Epithelial cell of esophagus (primary cell): ENCODE results near the gene RTP2.

Experiments used
- DNase-seq: peaks from one replicate; pipeline ENCODE4 v3.0.0; 2010; ENCODE audit warnings: low read depth
- H3K4me3 ChIP-seq: 2 replicates; pipeline ENCODE4 v1.5.1; 2011; ENCODE audit warnings: mild to moderate bottlenecking, low read length, control low read depth
- CTCF ChIP-seq: IDR thresholded peaks from 2 replicates; pipeline ENCODE4 v1.5.1; 2011; ENCODE audit warnings: low read depth, mild to moderate bottlenecking, low read length, control low read depth, inconsistent platforms; ENCODE audit not compliant: insufficient read depth; ENCODE audit errors: missing control alignments

The RTP2 gene

DNA sequence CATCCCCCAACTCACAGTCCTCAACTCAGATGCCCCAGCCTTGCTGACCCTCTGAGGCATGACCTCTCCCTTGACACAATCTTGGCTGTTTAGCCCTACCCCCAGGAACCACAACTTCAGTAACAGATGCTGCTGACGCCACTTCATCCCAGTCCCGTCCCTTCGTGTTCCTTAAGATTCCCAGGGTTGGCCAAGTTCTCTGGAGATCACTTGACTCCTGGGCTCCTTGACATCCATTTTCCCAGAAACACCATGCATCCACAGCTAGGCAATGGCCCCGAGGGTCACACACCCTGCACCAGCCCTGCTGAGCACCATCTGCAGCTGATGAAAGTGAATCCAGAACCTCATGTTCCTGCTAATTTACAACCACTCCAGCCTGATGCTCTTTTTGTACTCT lies 6.9 kb downstream of the RTP2 start:
- no peak for TF ChIP-seq CTCF
- no peak for DNase-seq
- no peak overlapping the region for H3K4me3 ChIP-seq

- no peak for DNase-seq
- no peak for TF ChIP-seq CTCF
- H3K4me3 ChIP-seq = no peak overlapping the region
These were observed 7.6 kb downstream of the RTP2 start for GRCh38 chr3:187694801-187695200.

DNA sequence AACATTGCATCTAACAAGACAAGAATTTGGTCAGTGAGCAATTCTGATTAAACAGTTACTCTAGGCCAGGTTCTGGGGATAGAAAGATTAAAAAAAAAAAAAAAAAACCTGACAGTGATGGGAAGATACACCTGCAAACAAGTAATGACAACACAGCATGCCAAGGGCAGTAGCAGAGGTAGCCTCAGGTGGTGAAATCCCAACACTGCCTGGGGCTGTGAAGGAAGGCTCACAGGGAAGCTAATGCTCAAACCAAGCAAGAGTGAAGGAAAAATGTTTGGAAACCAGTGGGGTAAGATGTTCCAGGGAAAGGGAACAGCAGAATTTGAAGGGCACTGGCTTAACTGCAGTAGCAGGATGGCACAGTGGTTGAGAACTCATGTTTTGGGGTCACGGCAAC lies 8.9 kb downstream of the RTP2 start:
- DNase-seq = no peak
- TF ChIP-seq CTCF = no peak
- no peak overlapping the region for H3K4me3 ChIP-seq

- DNase-seq = no peak
- no peak for TF ChIP-seq CTCF
- H3K4me3 ChIP-seq = no peak overlapping the region
These were observed 12.4 kb downstream of the RTP2 start for GRCh38 chr3:187689984-187690383.

DNA sequence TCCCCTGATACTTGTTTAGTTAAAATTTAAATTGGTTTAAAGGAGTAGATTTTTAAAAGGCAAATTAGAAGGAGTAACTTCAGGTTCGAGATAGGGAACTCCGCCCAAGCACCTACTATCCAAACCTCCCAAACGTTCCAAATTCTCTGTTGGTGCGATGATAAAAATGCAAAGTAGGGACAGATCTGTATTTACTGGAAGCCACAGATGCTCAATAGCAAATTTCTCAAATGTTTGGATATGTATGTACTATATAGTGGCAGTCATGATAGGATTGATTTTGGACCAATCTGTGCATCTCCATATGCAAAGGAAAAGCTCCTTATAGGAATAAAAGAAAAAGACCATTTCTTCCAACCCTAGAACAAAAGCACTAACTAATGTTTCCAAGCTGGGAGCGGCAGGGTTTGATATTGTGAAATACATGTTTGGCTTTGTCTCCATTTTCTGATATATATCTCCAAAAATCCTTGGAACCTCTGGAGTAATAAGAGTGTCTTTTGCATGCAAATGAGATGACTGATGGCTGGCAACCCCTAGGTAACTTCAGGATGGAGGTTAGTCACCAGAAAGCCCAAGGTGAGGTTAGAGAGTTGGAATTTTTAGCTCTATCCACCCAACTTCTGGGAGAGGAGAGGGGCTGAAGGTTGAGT lies 15.6 kb downstream of the RTP2 start:
- no peak overlapping the region for H3K4me3 ChIP-seq
- no peak for TF ChIP-seq CTCF
- no peak for DNase-seq

- TF ChIP-seq CTCF = no peak
- H3K4me3 ChIP-seq = no peak overlapping the region
- no peak for DNase-seq
These were observed 16.4 kb downstream of the RTP2 start for GRCh38 chr3:187685948-187686347.

DNA sequence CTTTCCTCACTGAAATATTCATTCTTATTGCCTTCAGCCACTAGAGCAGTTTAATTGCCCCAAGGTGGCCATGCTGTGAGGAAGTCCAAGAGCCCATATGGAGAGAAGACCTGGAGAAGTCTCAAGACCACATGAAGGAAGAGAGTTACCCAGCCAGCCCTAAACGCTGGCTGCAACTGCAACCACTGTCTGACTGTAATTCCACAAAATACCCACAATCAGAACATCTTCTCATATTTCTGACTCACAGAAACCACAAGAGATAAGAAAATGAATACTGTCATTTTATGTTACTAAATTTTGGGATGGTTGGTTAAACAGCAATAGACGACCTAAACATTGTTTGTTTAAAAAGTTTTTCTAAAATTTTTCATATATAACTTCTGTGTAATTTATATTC lies 17.5 kb downstream of the RTP2 start:
- H3K4me3 ChIP-seq = no peak overlapping the region
- no peak for DNase-seq

More for the DNA sequence above, 17.5 kb downstream of the RTP2 start:
- no peak for TF ChIP-seq CTCF
